ENCODE data around the gene PPIF.

GRCh38 chr10:79327090-79327457, 20.2 kb upstream of the PPIF start:
- TF ChIP-seq TSHZ2 (CRISPR knock-in tag; IDR thresholded peaks at IDR 0.05) (no peak), ZFP3 (CRISPR knock-in tag; IDR thresholded peaks at IDR 0.05) (no peak), RARB (CRISPR knock-in tag; IDR thresholded peaks at IDR 0.05) (no peak), TCF4 (CRISPR knock-in tag; IDR thresholded peaks at IDR 0.05; ENCODE audit: borderline replicate concordance) (no peak), OSR1 (CRISPR knock-in tag; IDR thresholded peaks at IDR 0.05) (no peak)
